ENCODE measurements around the gene PCGF1.
A peak's percentile ranks its signal among the peaks of the same experiment; 100 is the strongest.

Gene PCGF1

DNA sequence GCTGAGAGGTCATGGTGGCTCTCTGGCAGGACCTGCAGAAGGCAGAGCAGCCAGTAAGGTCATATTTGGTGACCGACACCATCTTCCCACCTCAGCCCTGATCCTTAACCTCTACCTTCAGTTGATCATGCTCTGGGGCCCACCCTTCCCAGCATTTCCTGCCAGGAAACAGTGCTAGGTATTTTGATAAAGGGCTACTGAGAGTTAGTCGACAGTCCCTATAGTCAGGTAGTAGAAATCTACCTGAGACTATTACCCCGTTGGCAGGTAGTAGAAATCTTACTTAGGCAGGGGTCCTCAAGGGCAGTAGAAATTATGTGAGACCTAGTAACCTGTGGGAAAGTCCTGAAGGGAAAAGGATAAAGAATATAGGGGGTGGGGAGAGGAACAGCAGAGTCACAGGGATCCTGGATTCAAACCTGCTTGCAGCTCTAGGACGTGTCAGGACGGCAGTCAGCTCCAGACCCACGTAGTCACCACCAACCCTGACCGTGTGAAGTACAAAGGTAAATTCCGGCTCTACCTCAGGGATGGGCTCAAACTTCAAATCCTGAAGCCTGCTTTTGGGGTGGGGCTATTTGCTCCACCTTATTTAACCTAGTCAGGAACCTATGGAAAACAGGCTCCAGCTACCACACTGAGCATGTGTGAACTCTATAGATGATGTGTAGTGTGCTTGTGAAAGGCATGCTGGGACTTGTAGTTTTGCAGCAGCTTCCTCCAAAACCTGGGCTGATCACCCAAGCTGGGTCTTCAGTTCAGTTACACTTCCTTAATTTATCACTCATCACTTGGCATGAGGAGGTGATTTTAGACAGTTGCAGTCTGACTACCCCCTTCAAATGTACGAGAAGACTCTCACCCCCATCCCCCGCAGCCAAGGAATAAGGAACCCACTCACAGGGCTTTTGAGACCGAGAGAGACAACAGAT is 18.5 kb upstream of the PCGF1 start, which contains the start of gene DQX1:
DQX1 (minus strand) TSS at position 515 of the 932 bp plus-strand sequence; CDS start at position 13, 502 bp downstream.
- FAIRE-seq (peak; percentile 30), DNase-seq (ENCODE audit: insufficient read length) (no peak)
- TF ChIP-seq TAF1 (IDR thresholded peaks at IDR 0.05; ENCODE audit: borderline replicate concordance, low read depth, low read length) (no peak), POLR2AphosphoS5 (IDR thresholded peaks at IDR 0.05; ENCODE audit: low read depth, low read length) (0 out of 2 replicates have a peak, but pooled peaks have one; percentile 30), POLR2A (IDR thresholded peaks at IDR 0.05; ENCODE audit: low read depth, low read length) (peak; percentile 39)

DNA sequence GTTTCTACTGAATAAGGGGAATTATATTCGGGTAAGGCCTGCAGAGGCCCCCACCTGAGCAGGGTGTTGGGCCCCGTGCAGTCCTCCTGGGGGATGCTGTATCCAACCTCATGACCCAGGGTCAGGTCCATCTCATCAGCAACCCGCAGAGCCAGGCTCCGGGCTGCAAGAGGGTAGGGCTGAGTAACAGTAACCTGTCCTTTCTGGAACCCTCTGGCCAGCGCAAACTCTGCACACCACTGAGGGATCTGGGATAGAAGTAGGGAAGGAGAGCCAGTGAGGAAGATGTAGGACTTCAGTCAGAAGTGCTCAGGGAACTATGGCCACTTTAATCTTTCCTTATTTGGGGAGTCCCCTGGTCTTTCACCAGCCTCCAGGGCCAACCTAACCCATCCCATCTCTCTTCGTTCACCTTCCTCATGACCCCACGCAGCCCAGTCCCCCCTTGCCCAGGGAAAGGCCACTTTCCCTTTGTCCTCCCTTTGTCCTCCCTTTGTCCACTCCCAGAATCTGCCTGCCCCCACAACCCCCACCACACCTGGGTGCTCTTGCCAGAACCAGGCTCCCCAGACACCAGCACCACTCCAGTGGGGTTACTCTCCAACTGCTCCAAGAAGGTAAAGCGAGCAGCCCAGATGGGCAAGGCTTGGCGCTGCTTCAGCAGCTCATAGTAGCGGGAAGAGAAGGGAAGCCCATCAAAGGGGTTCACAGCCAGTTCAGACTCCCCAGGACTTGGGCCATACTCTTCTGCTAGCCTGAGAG is 17.6 kb upstream of the PCGF1 start:
- no peak for TF ChIP-seq TAF1 (IDR thresholded peaks at IDR 0.05; ENCODE audit: borderline replicate concordance, low read depth, low read length)
- no peak for TF ChIP-seq POLR2AphosphoS5 (IDR thresholded peaks at IDR 0.05; ENCODE audit: low read depth, low read length)
- no peak for TF ChIP-seq POLR2A (IDR thresholded peaks at IDR 0.05; ENCODE audit: low read depth, low read length)
- DNase-seq (ENCODE audit: insufficient read length), result no peak
- no peak for FAIRE-seq

DNA sequence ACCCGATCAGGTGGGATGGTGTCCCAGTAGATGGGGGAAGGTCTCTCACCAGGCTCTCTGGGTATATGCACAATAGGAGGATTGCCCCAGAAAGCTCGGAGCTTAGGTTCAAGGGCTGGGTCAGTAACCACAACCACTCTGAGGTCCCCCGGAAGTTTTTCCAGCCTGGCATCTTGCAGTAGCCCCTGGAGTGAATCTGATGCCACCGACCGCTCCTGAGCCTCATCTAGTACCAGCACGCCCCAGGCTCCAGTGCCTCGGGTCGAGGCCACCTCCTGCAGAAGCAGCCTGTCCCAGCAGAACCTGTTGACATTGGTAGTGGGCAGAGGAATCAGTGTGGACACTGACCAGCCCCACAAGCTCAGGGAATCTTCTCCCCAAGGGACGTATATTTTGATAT is 16.5 kb upstream of the PCGF1 start:
- no peak for TF ChIP-seq TAF1 (IDR thresholded peaks at IDR 0.05; ENCODE audit: borderline replicate concordance, low read depth, low read length)
- TF ChIP-seq POLR2AphosphoS5 (IDR thresholded peaks at IDR 0.05; ENCODE audit: low read depth, low read length), result no peak
- TF ChIP-seq POLR2A (IDR thresholded peaks at IDR 0.05; ENCODE audit: low read depth, low read length), result no peak

DNA sequence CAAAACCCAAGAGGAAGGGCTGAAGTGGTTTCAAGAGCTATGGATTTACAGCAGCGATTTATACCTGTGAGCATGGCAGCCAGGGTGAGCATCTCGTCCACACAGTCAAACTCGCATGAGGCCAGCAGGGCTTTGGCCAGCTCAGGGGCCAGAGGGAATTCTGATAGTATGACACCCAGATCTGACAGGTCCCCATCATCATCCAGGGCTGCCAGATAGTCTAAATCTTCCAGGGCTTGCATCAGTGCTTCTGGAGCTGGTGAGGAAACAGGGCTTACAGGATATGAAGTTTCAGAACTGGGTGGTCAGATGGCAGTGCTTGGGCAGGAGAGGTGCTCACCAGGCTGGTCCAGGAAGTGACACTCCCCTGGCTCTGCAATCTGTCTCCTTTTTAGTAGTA is 15.0 kb upstream of the PCGF1 start:
- DNase-seq (ENCODE audit: insufficient read length), result no peak
- TF ChIP-seq POLR2A (IDR thresholded peaks at IDR 0.05; ENCODE audit: low read depth, low read length), result no peak
- TF ChIP-seq POLR2AphosphoS5 (IDR thresholded peaks at IDR 0.05; ENCODE audit: low read depth, low read length), result no peak
- no peak for TF ChIP-seq TAF1 (IDR thresholded peaks at IDR 0.05; ENCODE audit: borderline replicate concordance, low read depth, low read length)
- FAIRE-seq, result no peak

More for the DNA sequence above, 16.5 kb upstream of the PCGF1 start:
- DNase-seq (ENCODE audit: insufficient read length) (no peak), FAIRE-seq (no peak)

DNA sequence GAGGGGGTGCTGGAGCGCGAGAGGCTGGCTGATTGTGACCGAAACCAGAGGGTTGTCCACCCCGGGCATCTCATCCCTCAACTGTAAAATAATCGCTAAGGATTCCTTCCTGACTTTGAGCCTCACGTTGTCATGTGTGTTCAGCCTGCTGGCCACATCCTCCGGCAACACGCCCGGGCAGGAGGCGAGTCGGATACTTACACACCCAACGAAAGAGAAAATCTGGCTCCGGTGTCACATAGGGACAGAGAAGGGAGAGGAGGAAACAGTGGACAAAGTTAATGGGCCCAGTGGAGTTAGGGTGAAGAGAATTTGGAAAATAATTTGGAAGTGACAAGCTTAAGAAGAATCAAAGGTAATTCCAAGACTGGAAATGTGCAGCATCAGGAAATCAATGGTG is 9.2 kb upstream of the PCGF1 start:
- FAIRE-seq (no peak), DNase-seq (ENCODE audit: insufficient read length) (no peak)
- no peak for TF ChIP-seq POLR2AphosphoS5 (IDR thresholded peaks at IDR 0.05; ENCODE audit: low read depth, low read length)
- no peak for TF ChIP-seq POLR2A (IDR thresholded peaks at IDR 0.05; ENCODE audit: low read depth, low read length)
- TF ChIP-seq TAF1 (IDR thresholded peaks at IDR 0.05; ENCODE audit: borderline replicate concordance, low read depth, low read length), result no peak

DNA sequence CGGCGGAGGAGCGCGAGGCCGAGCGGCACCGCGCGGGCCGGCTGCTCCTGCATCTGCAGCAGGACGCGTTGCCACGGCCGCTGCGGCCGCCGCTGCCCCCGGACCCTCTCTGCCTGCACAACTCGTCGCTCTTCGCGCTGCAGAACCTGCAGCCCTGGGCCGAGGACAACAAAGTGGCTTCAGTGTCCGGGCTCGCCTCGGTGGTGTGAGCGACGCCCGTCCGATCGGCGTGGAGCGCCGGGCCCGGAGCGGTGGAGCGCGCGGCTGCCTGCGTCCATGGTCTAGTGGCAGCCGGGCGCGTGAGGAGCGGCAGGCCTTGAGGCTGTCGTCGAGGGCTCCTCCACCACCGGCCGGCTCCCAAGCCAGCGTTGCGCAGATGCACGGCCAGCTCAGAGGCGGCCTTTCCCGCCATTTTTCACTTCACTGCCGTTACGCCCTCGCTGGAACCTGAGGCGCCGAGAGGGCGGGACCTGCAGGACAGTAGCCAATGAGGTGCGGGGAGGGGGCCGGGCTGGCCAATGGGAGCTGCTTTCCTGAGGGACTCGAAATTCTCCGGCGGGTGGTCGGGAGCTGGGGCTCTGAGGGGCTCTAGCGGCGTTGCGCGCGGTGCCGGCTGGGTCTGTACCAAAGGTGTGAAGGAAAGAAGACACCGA is 8.6 kb upstream of the PCGF1 start:
- TF ChIP-seq TAF1 (IDR thresholded peaks at IDR 0.05; ENCODE audit: borderline replicate concordance, low read depth, low read length), result no peak
- no peak for TF ChIP-seq POLR2AphosphoS5 (IDR thresholded peaks at IDR 0.05; ENCODE audit: low read depth, low read length)
- TF ChIP-seq POLR2A (IDR thresholded peaks at IDR 0.05; ENCODE audit: low read depth, low read length), result no peak
- FAIRE-seq (no peak), DNase-seq (ENCODE audit: insufficient read length) (peak; percentile 88)

DNA sequence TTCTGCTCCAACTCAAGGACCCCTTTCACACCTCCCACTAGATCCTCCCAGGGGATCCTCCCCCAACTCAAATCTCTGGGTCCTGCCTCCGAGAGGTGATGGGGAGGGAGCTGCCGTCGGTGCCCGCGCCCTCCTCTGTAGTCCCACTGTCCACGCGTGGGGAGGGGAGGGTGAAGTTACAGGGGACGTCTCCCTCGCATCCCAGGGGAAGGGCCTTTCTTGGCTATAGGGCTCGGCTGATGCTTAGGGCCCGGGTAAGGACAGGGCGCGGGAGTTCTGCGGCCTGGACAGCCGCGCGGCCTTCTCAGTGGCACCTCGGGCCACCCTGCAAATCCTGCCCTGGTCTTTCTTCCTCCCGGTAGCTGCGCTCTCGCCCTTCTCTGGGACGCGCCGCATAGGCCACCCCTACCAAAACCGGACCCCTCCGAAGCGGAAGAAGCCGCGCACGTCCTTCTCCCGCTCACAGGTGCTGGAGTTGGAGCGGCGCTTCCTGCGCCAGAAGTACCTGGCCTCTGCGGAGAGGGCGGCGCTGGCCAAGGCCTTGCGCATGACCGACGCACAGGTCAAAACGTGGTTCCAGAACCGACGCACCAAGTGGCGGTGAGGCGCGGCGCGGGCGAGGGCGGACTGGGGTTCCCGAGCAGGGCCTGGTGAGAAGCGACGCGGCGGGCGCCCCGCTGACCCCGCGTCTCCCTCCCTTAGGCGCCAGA is 7.9 kb upstream of the PCGF1 start:
- TF ChIP-seq POLR2AphosphoS5 (IDR thresholded peaks at IDR 0.05; ENCODE audit: low read depth, low read length), result no peak
- no peak for TF ChIP-seq TAF1 (IDR thresholded peaks at IDR 0.05; ENCODE audit: borderline replicate concordance, low read depth, low read length)
- no peak for TF ChIP-seq POLR2A (IDR thresholded peaks at IDR 0.05; ENCODE audit: low read depth, low read length)
- DNase-seq (ENCODE audit: insufficient read length) (no peak), FAIRE-seq (no peak)

DNA sequence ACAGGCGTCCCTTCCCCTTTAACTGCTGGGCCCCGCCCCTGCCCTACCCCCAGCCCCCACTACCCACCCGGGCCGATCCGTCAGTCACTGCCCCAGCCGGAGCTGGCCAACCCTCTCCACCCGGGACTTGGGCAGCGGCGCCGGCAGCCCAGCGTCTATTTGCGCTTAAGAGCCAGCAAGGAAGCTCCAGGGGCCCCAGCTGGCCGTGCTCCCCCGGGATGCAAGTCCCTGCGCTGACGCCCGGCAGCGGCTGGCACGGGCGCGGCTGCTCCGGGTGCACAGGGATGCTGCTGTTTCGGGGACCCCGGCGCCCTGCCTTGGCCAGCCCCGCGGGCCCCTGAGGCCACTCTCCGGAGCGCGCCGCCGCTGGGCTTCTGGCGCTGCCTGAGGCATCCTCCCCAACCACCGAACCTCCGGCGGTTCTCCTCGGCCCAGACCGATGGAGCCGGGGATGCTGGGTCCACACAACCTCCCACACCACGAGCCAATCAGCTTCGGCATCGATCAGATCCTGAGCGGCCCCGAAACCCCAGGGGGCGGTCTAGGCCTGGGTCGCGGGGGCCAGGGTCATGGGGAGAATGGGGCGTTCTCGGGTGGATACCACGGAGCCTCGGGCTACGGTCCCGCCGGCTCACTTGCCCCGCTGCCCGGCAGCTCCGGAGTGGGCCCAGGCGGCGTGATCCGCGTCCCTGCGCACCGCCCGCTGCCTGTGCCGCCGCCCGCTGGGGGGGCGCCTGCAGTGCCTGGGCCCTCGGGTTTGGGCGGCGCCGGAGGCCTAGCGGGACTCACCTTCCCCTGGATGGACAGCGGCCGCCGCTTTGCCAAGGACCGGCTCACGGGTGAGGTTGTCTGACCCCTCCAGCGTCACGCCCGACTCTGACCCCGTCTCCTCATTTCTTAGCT is 7.1 kb upstream of the PCGF1 start, which contains the start of gene TLX2:
TLX2 (plus strand) TSS at position 83 of the 903 bp plus-strand sequence; CDS start at position 440, 357 bp downstream.
- DNase-seq (ENCODE audit: insufficient read length) (no peak), FAIRE-seq (no peak)

DNA sequence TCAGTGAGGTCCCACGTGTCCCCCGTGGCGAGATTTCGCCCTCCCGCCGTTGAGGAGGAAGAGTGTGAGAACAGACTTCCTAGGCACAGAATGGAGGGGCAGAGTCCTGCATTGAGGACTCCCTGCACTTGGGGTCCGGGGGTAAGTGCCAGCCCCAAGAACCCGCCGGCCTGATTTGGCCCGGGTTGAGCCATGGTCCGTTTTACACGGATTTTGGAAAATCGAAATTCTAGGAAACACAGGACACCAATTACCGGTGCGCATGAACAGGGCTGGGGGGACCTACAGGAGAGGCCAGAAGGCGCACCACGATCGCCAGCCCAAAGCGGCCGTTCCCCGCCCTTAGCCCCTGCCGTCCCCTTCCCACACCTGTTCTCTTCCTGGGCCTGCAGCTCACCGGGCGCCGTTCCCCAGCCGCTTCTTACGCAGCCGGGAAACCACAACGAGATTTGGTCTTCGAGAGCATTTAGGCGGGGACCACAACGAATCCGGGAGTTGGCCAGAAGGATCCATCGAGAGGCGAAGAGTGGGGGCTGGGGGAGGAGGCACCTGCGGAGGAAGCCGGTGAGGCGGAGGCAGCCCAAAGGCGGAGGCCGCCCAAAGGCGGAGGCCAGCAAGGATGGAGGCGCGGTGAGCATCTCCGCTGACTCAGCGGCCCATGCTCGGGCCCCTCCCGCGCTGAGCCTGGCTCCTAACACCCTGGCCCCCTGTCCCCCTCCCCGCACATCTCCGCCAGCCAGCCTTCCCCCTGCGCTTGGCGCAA is 6.3 kb upstream of the PCGF1 start:
- DNase-seq (ENCODE audit: insufficient read length) (no peak), FAIRE-seq (peak; percentile 69)
- no peak for TF ChIP-seq POLR2A (IDR thresholded peaks at IDR 0.05; ENCODE audit: low read depth, low read length)
- no peak for TF ChIP-seq POLR2AphosphoS5 (IDR thresholded peaks at IDR 0.05; ENCODE audit: low read depth, low read length)
- no peak for TF ChIP-seq TAF1 (IDR thresholded peaks at IDR 0.05; ENCODE audit: borderline replicate concordance, low read depth, low read length)

More for the DNA sequence above, 7.1 kb upstream of the PCGF1 start, which contains the start of gene TLX2:
- TF ChIP-seq POLR2AphosphoS5 (IDR thresholded peaks at IDR 0.05; ENCODE audit: low read depth, low read length), result no peak
- TF ChIP-seq POLR2A (IDR thresholded peaks at IDR 0.05; ENCODE audit: low read depth, low read length), result no peak
- no peak for TF ChIP-seq TAF1 (IDR thresholded peaks at IDR 0.05; ENCODE audit: borderline replicate concordance, low read depth, low read length)
